Measurements from ENCODE around the gene TWF2. TPM values are rescaled to one million over a fixed set of nuclear protein-coding genes. Genes with fewer than 3 reads are reported as not detected.

The TWF2 gene
- total and polyA plus RNA-seq, 2 of the 13 experiments (the other 11 are each of a cell fraction or from before 2014, with no cell fraction given): 45.5 to 108 TPM

DNA sequence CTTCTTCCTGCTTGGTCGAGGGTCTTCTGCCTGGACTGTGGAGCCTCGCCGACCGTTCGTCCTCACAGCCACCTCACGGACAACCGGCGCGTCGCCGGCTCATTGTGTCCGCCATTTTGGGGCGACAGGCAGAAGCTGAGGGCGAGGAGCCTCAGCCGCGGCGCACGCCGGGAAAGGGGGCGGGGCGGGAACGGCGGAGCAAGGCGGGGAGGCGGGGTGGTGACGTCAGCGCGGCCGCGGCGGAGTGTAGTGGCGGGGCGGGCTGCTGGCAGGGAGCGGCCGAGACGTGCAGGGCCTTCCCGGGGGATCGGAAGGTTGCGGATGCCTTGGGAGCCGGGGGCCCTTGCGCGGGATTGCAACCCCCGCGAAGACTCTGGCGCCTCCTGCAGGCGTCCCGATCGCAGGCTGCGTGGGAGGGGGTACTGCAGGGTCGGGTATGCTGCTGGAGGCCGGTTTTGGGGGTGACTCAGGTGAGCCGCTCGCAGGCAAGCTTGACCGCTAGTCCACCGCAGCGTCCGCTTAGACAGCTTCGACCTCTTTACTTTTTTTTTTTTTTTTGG lies 39.6 kb upstream of the TWF2 start, which contains the start of gene WDR82 (continued):
- peak; percentile 61 for TF ChIP-seq IKZF4 (CRISPR knock-in tag; IDR thresholded peaks at IDR 0.05; ENCODE audit: borderline replicate concordance, low read depth, not compliant biosample characterization)
- TF ChIP-seq ZEB1 (IDR thresholded peaks at IDR 0.05; ENCODE audit: insufficient replicate concordance, low read depth): peak; percentile 48
- TF ChIP-seq NFRKB (IDR thresholded peaks at IDR 0.05): no peak
- TF ChIP-seq GATAD2A (CRISPR knock-in tag; IDR thresholded peaks at IDR 0.05): 0 out of 2 replicates have a peak, but pooled peaks have one; percentile 13
- no peak for TF ChIP-seq HNRNPH1 (optimal IDR thresholded peaks at IDR 0.05; ENCODE audit: low read depth, low read length)
- TF ChIP-seq PHB2 (IDR thresholded peaks at IDR 0.05; ENCODE audit: partially characterized antibody): no peak
- no peak for TF ChIP-seq HNRNPUL1 (IDR thresholded peaks at IDR 0.05; ENCODE audit: low read depth, low read length)
- no peak for TF ChIP-seq ZNF652 (CRISPR knock-in tag; IDR thresholded peaks at IDR 0.05; ENCODE audit: borderline replicate concordance, low read depth)
- peak; percentile 41 for TF ChIP-seq MED8 (CRISPR knock-in tag; IDR thresholded peaks at IDR 0.05; ENCODE audit: insufficient replicate concordance)
- TF ChIP-seq MXD4 (CRISPR knock-in tag; IDR thresholded peaks at IDR 0.05): 0 out of 2 replicates have a peak, but pooled peaks have one; percentile 17
- peak; percentile 94 for TF ChIP-seq CREB1 (IDR thresholded peaks at IDR 0.05)
- TF ChIP-seq CREB1 (CRISPR knock-in tag; IDR thresholded peaks at IDR 0.05): peak; percentile 56; the same call in 1 of the 2 replicates
- no peak for TF ChIP-seq ZFP1 (CRISPR knock-in tag; IDR thresholded peaks at IDR 0.05)
- peak; percentile 87 for TF ChIP-seq HOXD1 (CRISPR knock-in tag; IDR thresholded peaks at IDR 0.05)
- no peak for TF ChIP-seq SPEN (CRISPR knock-in tag; IDR thresholded peaks at IDR 0.05; ENCODE audit: low read depth)
- TF ChIP-seq ADNP (CRISPR knock-in tag; IDR thresholded peaks at IDR 0.05): no peak
- TF ChIP-seq PITX1 (CRISPR knock-in tag; IDR thresholded peaks at IDR 0.05): no peak
- TF ChIP-seq ONECUT2 (CRISPR knock-in tag; IDR thresholded peaks at IDR 0.05): no peak
- no peak for TF ChIP-seq ZSCAN29 (CRISPR knock-in tag; conservative IDR thresholded peaks at IDR 0.05)
- no peak for TF ChIP-seq ZNF570 (CRISPR knock-in tag; IDR thresholded peaks at IDR 0.05; ENCODE audit: borderline replicate concordance)
- TF ChIP-seq, protein P1, sequence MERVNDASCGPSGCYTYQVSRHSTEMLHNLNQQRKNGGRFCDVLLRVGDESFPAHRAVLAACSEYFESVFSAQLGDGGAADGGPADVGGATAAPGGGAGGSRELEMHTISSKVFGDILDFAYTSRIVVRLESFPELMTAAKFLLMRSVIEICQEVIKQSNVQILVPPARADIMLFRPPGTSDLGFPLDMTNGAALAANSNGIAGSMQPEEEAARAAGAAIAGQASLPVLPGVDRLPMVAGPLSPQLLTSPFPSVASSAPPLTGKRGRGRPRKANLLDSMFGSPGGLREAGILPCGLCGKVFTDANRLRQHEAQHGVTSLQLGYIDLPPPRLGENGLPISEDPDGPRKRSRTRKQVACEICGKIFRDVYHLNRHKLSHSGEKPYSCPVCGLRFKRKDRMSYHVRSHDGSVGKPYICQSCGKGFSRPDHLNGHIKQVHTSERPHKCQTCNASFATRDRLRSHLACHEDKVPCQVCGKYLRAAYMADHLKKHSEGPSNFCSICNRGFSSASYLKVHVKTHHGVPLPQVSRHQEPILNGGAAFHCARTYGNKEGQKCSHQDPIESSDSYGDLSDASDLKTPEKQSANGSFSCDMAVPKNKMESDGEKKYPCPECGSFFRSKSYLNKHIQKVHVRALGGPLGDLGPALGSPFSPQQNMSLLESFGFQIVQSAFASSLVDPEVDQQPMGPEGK (CRISPR knock-in tag; IDR thresholded peaks at IDR 0.05): peak; percentile 92
- TF ChIP-seq NKX3-1 (CRISPR knock-in tag; IDR thresholded peaks at IDR 0.05): no peak
- TF ChIP-seq ZNF790 (CRISPR knock-in tag; IDR thresholded peaks at IDR 0.05; ENCODE audit: borderline replicate concordance): no peak
- no peak for TF ChIP-seq ZNF44 (CRISPR knock-in tag; IDR thresholded peaks at IDR 0.05)
- TF ChIP-seq RORA (CRISPR knock-in tag; IDR thresholded peaks at IDR 0.05): no peak
- TF ChIP-seq, protein P2, sequence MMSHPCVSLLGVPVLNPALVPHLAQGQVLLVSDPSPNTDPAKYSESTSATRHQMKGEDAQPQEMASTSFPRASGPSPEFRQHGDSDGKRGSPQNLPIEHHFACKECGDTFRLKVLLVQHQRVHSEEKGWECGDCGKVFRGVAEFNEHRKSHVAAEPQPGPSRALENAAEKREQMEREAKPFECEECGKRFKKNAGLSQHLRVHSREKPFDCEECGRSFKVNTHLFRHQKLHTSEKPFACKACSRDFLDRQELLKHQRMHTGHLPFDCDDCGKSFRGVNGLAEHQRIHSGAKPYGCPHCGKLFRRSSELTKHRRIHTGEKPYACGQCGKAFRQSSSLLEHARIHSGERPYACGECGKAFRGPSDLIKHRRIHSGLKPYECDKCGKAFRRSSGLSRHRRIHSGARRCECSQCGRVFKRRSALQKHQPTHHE (CRISPR knock-in tag; IDR thresholded peaks at IDR 0.05; ENCODE audit: borderline replicate concordance): no peak
- TF ChIP-seq ZNF10 (CRISPR knock-in tag; IDR thresholded peaks at IDR 0.05; ENCODE audit: borderline replicate concordance, low read depth): no peak
- no peak for TF ChIP-seq TEF (CRISPR knock-in tag; IDR thresholded peaks at IDR 0.05)
